Testis (tissue), 3 donors: ENCODE measurements around the gene IRF2. TPM values are rescaled to one million over a fixed set of nuclear protein-coding genes. Genes with fewer than 3 reads are reported as not detected.
"Not testable (repeated sequence)": the region's sequence is repeated elsewhere in the genome, so short reads cannot be mapped to it uniquely, and the experiment has no call there.

Source experiments
- DNase-seq: peaks from one replicate; pipeline ENCODE4 v3.0.0-alpha.2; 2019
- H3K27ac ChIP-seq, 2 donors: fragments of 200-600 bp; sonication (generic); one replicate each; pipeline ENCODE4 v1.5.1; 2019
- H3K27me3 ChIP-seq: fragments of 200-600 bp; sonication (generic); one replicate; pipeline ENCODE4 v1.5.1; 2019
- H3K36me3 ChIP-seq: fragments of 200-600 bp; sonication (generic); one replicate; pipeline ENCODE4 v1.5.1; 2017; ENCODE audit warnings: low read depth; ENCODE audit errors: missing control alignments
- H3K4me1 ChIP-seq: fragments of 200-600 bp; sonication (generic); one replicate; pipeline ENCODE4 v1.5.1; 2019
- H3K4me3 ChIP-seq, 2 donors: fragments of 200-600 bp; sonication (generic); one replicate each; pipeline ENCODE4 v1.5.1; 2017 to 2019
- H3K9me3 ChIP-seq: fragments of 200-600 bp; sonication (generic); one replicate; pipeline ENCODE4 v1.5.1; 2017
- POLR2A ChIP-seq: fragments of 450-650 bp; IDR thresholded peaks from one replicate; pipeline ENCODE4 v1.6.1; 2017; ENCODE audit warnings: antibody characterized with exemption, mild to moderate bottlenecking, moderate library complexity
- WGBS, 2 donors: methylation state at CpG; one replicate each; pipeline ENCODE4 v1.1.5; 2018; 5-methylcytosine and 5-hydroxymethylcytosine counted together
- intact Hi-C: fragments of 100-400 bp; cut with DNase I; formaldehyde crosslinking; loops from one replicate; pipeline ENCODE4 v1.15.1; 2023; ENCODE audit warnings: low total_unique reads
- polyA plus RNA-seq: library from polyadenylated mRNA; stranded (reverse); fragments of 350-450 nt; fragmentation: Illumina TruSeq; extraction: RNeasy Lipid Tissue Mini Kit (QIAGEN cat#74804); gene quantifications from one replicate; pipeline ENCODE4 v1.2.3, GENCODE V29; 2014; ENCODE audit warnings: low read depth, low replicate concordance; ENCODE audit not compliant: insufficient read depth
- total RNA-seq, 2 donors: library from RNA; depleted of rRNA; stranded (reverse); fragments of >200 nt; gene quantifications; one replicate each; pipeline ENCODE4 v1.2.3, GENCODE V29; 2016
- TF ChIP-seq, protein P1 (sequence below), 3 experiments: fragments of 450-650 bp in 2 of 3; fragments of 200-600 bp in 1 of 3; sonication (generic) in 1 of 3; IDR thresholded peaks; one replicate each; pipeline ENCODE4 v1.5.1; 2016 to 2019; ENCODE audit warnings: antibody characterized with exemption in 3 of 3, mild to moderate bottlenecking in 2 of 3, moderate library complexity in 1 of 3

Gene IRF2
- total and polyA plus RNA-seq, 3 donors from 2014 or later = 13.0 to 22.3 (median 16.1) TPM

DNA sequence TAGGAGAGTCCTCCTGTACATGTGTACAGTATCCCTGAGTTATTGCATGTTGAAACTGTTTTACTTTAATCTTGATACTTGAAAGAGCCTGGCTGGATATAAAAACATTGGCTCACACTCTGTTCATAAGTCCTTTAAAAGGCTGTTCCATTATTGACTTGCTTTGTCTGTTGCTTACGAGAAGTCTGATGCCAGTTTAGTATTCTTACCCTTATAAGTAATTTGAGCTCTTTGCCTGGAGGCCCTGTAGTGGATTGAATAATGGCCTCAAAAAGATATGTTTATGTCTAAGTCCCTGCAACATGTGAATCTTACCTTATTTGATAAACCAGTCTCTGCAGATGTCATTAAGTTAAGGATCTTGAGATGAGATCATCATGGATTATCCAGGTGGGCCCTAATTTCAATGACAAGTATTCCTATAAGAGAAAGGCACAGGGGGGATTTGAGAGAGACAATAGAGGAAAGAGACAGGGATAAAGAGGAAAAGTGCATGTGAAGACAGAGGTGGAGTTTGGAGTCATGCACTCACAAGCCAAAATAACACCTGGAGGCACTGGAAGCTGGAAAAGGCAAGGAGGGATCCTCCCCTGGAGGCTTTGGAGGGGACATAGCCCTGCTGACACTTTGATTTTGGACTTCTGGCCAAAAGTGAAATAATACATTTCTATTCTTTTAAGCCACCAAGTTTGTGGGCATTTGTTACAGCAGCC, 98.1 kb downstream of the IRF2 start:
- DNase-seq = no peak
- intact Hi-C loops = no loop called here
- H3K27me3 ChIP-seq = no peaks in the 10 kb centered on the region
- WGBS, 2 donors = 88 to 95% methylated on average over 1 of the region's 1 CpG
- TF ChIP-seq POLR2A = no peak
- TF ChIP-seq, protein P1, sequence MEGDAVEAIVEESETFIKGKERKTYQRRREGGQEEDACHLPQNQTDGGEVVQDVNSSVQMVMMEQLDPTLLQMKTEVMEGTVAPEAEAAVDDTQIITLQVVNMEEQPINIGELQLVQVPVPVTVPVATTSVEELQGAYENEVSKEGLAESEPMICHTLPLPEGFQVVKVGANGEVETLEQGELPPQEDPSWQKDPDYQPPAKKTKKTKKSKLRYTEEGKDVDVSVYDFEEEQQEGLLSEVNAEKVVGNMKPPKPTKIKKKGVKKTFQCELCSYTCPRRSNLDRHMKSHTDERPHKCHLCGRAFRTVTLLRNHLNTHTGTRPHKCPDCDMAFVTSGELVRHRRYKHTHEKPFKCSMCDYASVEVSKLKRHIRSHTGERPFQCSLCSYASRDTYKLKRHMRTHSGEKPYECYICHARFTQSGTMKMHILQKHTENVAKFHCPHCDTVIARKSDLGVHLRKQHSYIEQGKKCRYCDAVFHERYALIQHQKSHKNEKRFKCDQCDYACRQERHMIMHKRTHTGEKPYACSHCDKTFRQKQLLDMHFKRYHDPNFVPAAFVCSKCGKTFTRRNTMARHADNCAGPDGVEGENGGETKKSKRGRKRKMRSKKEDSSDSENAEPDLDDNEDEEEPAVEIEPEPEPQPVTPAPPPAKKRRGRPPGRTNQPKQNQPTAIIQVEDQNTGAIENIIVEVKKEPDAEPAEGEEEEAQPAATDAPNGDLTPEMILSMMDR (IDR thresholded peaks at IDR 0.05) = no peak
- H3K27ac ChIP-seq = no peak overlapping the region
- peaks cover 1% of the 10 kb centered on the region for H3K4me1 ChIP-seq
- no peaks in the 10 kb centered on the region for H3K9me3 ChIP-seq
- no peak overlapping the region for H3K4me3 ChIP-seq
- H3K36me3 ChIP-seq = no peaks in the 10 kb centered on the region

- DNase-seq, H3K4me1 ChIP-seq, H3K27ac ChIP-seq, H3K9me3 ChIP-seq, H3K36me3 ChIP-seq, H3K4me3 ChIP-seq, H3K27me3 ChIP-seq, intact Hi-C loops: not testable (repeated sequence)
- WGBS, 2 donors = 96 to 99% methylated on average over 3 of the region's 3 CpGs
Observed at GRCh38 chr4:184375623-184376022, 98.7 kb downstream of the IRF2 start.

- DNase-seq = no peak
- no peak overlapping the region for H3K4me3 ChIP-seq
- no peaks in the 10 kb centered on the region for H3K36me3 ChIP-seq
- no peaks in the 10 kb centered on the region for H3K27me3 ChIP-seq
- H3K4me1 ChIP-seq = peaks cover 5% of the 10 kb centered on the region
- no peaks in the 10 kb centered on the region for H3K9me3 ChIP-seq
- intact Hi-C loops = no loop called here
- no peak overlapping the region for H3K27ac ChIP-seq
- WGBS, 2 donors = 93 to 96% methylated on average over 1 of the region's 1 CpG
- TF ChIP-seq, protein P1 (IDR thresholded peaks at IDR 0.05) = no peak
- TF ChIP-seq POLR2A = no peak
Observed at GRCh38 chr4:184375027-184375426, 99.3 kb downstream of the IRF2 start.

DNA sequence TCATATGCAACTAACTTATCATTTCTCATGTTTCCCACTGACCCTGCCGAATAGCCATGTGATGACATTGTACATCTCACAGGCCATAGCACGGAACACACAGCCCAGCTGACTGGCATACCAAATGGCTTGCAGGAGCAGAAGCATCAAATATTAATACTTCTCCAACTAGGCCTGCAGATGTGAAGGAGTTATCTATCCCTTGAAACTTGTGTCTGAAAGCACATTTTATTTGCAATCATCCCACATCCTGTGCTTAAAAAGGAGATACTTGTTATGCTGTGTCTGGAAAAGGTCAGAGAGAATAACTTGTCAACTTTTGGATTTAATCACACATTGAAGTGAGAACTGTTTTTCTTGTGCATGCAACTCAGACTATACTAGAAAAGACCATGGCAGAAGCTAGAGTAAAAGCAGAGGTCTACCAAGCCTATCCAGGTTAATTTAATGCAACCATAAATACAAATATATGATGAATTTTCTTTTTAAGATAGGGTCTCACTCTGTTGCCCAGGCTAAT, 100.4 kb downstream of the IRF2 start:
- intact Hi-C loops = no loop called here
- no peak for TF ChIP-seq POLR2A
- TF ChIP-seq, protein P1 (IDR thresholded peaks at IDR 0.05) = no peak
- Histone ChIP-seq H3K27ac (no peak overlapping the region), H3K36me3 (no peaks in the 10 kb centered on the region), H3K4me1 (peaks cover 5% of the 10 kb centered on the region), H3K27me3 (no peaks in the 10 kb centered on the region), H3K4me3 (no peak overlapping the region), H3K9me3 (no peaks in the 10 kb centered on the region)
- DNase-seq = no peak
- 73 to 74% methylated on average over 2 of the region's 2 CpGs for WGBS, 2 donors

DNA sequence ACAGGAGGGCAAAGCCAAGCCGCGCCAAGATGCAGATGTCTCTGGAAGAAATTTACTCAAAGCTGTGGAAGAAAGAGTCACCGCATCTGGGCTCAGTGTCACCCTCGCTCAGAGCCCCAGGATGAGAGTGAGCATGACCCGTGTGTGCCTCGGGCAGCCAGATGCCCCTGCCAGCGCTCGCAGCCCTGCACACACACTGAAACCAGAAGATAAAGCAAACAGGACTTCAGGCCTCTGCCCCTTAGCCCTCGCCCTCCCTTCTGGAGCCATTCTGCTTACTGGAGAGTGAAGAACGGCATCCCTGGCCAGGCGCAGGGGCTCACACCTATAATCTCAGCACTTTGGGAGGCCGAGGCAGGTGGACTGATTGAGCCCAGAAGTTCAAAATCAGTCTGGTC, 103.0 kb downstream of the IRF2 start:
- 77 to 87% methylated on average over 11 to 12 of the region's 12 CpGs for WGBS, 2 donors

More for the DNA sequence above, 103.0 kb downstream of the IRF2 start:
- H3K27me3 ChIP-seq = no peaks in the 10 kb centered on the region
- intact Hi-C loops = no loop called here
- H3K4me1 ChIP-seq = peaks cover 5% of the 10 kb centered on the region
- H3K4me3 ChIP-seq = no peak overlapping the region
- H3K9me3 ChIP-seq = no peaks in the 10 kb centered on the region
- H3K27ac ChIP-seq = peak overlapping the region in 1 of 2 donors; percentile 53
- H3K36me3 ChIP-seq = no peaks in the 10 kb centered on the region
- DNase-seq = no peak
- TF ChIP-seq, protein P1 (IDR thresholded peaks at IDR 0.05) = no peak
- TF ChIP-seq POLR2A = no peak
